ENCODE data around the gene KCNN3.
A peak's percentile ranks its signal among the peaks of the same experiment; 100 is the strongest.
"Not testable (repeated sequence)": the region's sequence is repeated elsewhere in the genome, so short reads cannot be mapped to it uniquely, and the experiment has no call there.

The KCNN3 gene

GRCh38 chr1:154870115-154870571 lies at the start of gene KCNN3:
Gene KCNN3, minus strand, starts transcription at chr1:154870281. Its CDS starts 317 bp downstream, at chr1:154869964.
- peak; percentile 98 for DNase-seq

- DNase-seq, result no peak
Observed at GRCh38 chr1:154913273-154913672, 43.2 kb upstream of the KCNN3 start.

- DNase-seq, result no peak
Observed at GRCh38 chr1:154912755-154913154, 42.7 kb upstream of the KCNN3 start.

- DNase-seq, result peak; percentile 21
Observed at GRCh38 chr1:154911691-154912550, 41.8 kb upstream of the KCNN3 start.

GRCh38 chr1:154910851-154911250 lies 40.8 kb upstream of the KCNN3 start:
- no peak for DNase-seq

GRCh38 chr1:154908937-154909336 lies 38.9 kb upstream of the KCNN3 start:
- DNase-seq, result no peak

- not testable (repeated sequence) for DNase-seq
Observed at GRCh38 chr1:154908129-154908528, 38.0 kb upstream of the KCNN3 start.

- DNase-seq, result no peak
Observed at GRCh38 chr1:154906621-154907081, 36.6 kb upstream of the KCNN3 start.

- no peak for DNase-seq
Observed at GRCh38 chr1:154902938-154903566, 33.0 kb upstream of the KCNN3 start.

GRCh38 chr1:154901591-154901990 lies 31.5 kb upstream of the KCNN3 start:
- no peak for DNase-seq

- DNase-seq, result no peak
Observed at GRCh38 chr1:154899041-154899440, 29.0 kb upstream of the KCNN3 start.

GRCh38 chr1:154896771-154897286 lies 26.7 kb upstream of the KCNN3 start:
- DNase-seq, result no peak

- no peak for DNase-seq
Observed at GRCh38 chr1:154895798-154896197, 25.7 kb upstream of the KCNN3 start.

- DNase-seq, result no peak
Observed at GRCh38 chr1:154891452-154891851, 21.4 kb upstream of the KCNN3 start.

GRCh38 chr1:154888757-154889156 lies 18.7 kb upstream of the KCNN3 start:
- DNase-seq, result no peak

GRCh38 chr1:154886281-154887015 lies 16.4 kb upstream of the KCNN3 start:
- no peak for DNase-seq

- DNase-seq, result peak; percentile 27
Observed at GRCh38 chr1:154884869-154885701, 15.0 kb upstream of the KCNN3 start.

GRCh38 chr1:154883919-154884868 lies 14.1 kb upstream of the KCNN3 start:
- no peak for DNase-seq

- DNase-seq, result no peak
Observed at GRCh38 chr1:154881820-154882535, 11.9 kb upstream of the KCNN3 start.

- no peak for DNase-seq
Observed at GRCh38 chr1:154880671-154881070, 10.6 kb upstream of the KCNN3 start.

Measured in DMS153 (cell line).